HepG2 (cell line): Measurements from ENCODE around the gene EPS8L3. TPM values are rescaled to one million over a fixed set of nuclear protein-coding genes. Genes with fewer than 3 reads are reported as not detected.

ENCODE experiments used
- ATAC-seq: fragments of 200-7000 bp; cut with Tn5 transposase; 3 replicates; pipeline ENCODE4 v1.9.1; 2020; ENCODE audit warnings: mild to moderate bottlenecking, moderate library complexity
- BruUV-seq: library from RNA; stranded (reverse); fragments of 400-500 nt; replicated peaks from 2 replicates; lab custom pipeline; 2021; lab: Mats Ljungman, UMichigan
- CTCF ChIA-PET: fragments of 300-600 bp; formaldehyde crosslinking; extraction: SDS; loops from one replicate; lab custom pipeline; 2021; ENCODE audit warnings: low total read pairs, inconsistent platforms, low intra/inter-chr PET ratio; lab: Yijun Ruan, JAX
- POLR2A ChIA-PET: fragments of 350-600 bp; sonication (Branson Sonifier 250); formaldehyde crosslinking; loops from one replicate; lab custom pipeline; 2020; ENCODE audit warnings: antibody characterized with exemption, inconsistent platforms; lab: Yijun Ruan, JAX
- DNase-seq: peaks from one replicate; pipeline ENCODE4 v3.0.0-alpha.2; 2015; ENCODE audit warnings: low spot score
- FAIRE-seq: peaks from 3 replicates; lab custom pipeline; 2011; peaks lifted over from hg19 to GRCh38; lab: Jason Lieb, UNC
- H2AFZ ChIP-seq: one replicate; pipeline ENCODE4 v1.6.1; 2011; ENCODE audit warnings: low read length, inconsistent platforms
- H3K27ac ChIP-seq: fragments of 300-600 bp; 3 replicates; pipeline ENCODE4 v1.8.0; 2011; ENCODE audit warnings: mixed run types, mild to moderate bottlenecking, mixed read lengths, low read length, inconsistent platforms; ENCODE audit not compliant: insufficient read depth; ENCODE audit errors: extremely low read length
- H3K27me3 ChIP-seq, 2 experiments: fragments of 200-600 bp in 1 of 2; 2 replicates in 1 of 2; 3 replicates in 1 of 2; pipeline versions ENCODE4 v1.6.0 to v1.8.0; 2011; ENCODE audit warnings: low read length in 2 of 2, mild to moderate bottlenecking in 2 of 2, moderate library complexity in 2 of 2, inconsistent platforms in 1 of 2; ENCODE audit not compliant: insufficient read depth in 2 of 2, control insufficient read depth in 1 of 2
- H3K36me3 ChIP-seq, 2 experiments: fragments of 200-600 bp in 1 of 2; replicated peaks in 1 of 2; 2 replicates in 1 of 2; 3 replicates in 1 of 2; pipeline versions ENCODE4 v1.5.1 to v1.8.0; 2011; ENCODE audit warnings: low read length in 2 of 2, inconsistent platforms in 1 of 2; ENCODE audit not compliant: insufficient read depth in 2 of 2, control insufficient read depth in 1 of 2
- H3K4me1 ChIP-seq: 2 replicates; pipeline ENCODE4 v1.5.1; 2012; ENCODE audit warnings: low read length, inconsistent platforms; ENCODE audit not compliant: insufficient read depth
- H3K4me2 ChIP-seq: 2 replicates; pipeline ENCODE4 v1.6.0; 2011; ENCODE audit warnings: low read depth, low read length, inconsistent platforms
- H3K4me3 ChIP-seq, 3 experiments: fragments of 200-600 bp in 1 of 3; sonication (generic), shearing (Covaris generic) in 1 of 3; replicated peaks in 1 of 3; 2 replicates each; pipeline ENCODE4 v1.5.1; 2011 to 2016; ENCODE audit warnings: low read length in 3 of 3, inconsistent platforms in 2 of 3, low read depth in 2 of 3, mild to moderate bottlenecking in 2 of 3, control low read depth in 1 of 3, mixed read lengths in 1 of 3; ENCODE audit not compliant: insufficient read depth in 1 of 3
- H3K79me2 ChIP-seq: one replicate; pipeline ENCODE4 v1.6.1; 2011; ENCODE audit warnings: low read length, inconsistent platforms; ENCODE audit not compliant: insufficient read depth
- H3K9ac ChIP-seq: 2 replicates; pipeline ENCODE4 v1.6.0; 2011; ENCODE audit warnings: mild to moderate bottlenecking, low read depth, low read length, inconsistent platforms; ENCODE audit not compliant: insufficient read depth
- H3K9me3 ChIP-seq: 2 replicates; pipeline ENCODE4 v1.5.1; 2012; ENCODE audit warnings: mild to moderate bottlenecking, low read length
- H4K20me1 ChIP-seq: 2 replicates; pipeline ENCODE4 v1.6.0; 2011; ENCODE audit warnings: inconsistent platforms, mild to moderate bottlenecking, low read length, moderate library complexity; ENCODE audit not compliant: insufficient read depth
- CEBPG ChIP-seq: IDR thresholded peaks from 2 replicates; pipeline ENCODE4 v1.6.1; 2016
- GATAD2A ChIP-seq: IDR thresholded peaks from 2 replicates; pipeline ENCODE4 v1.6.1; 2016
- HNRNPH1 ChIP-seq: fragments of 200-400 bp; formaldehyde crosslinking; optimal IDR thresholded peaks from 2 replicates; pipeline ENCODE3; 2017; ENCODE audit warnings: mild to moderate bottlenecking, low read depth, low read length
- MEIS1 ChIP-seq: sonication (generic); formaldehyde crosslinking; IDR thresholded peaks from 2 replicates; pipeline ENCODE4 v1.9.0; 2021; ENCODE audit warnings: mild to moderate bottlenecking, missing genetic modification reagents, moderate library complexity, borderline replicate concordance
- TAF1 ChIP-seq: sonication (generic); formaldehyde crosslinking; IDR thresholded peaks from 2 replicates; pipeline ENCODE4 v1.4.0; 2020; ENCODE audit warnings: missing genetic modification reagents
- ZKSCAN1 ChIP-seq: fragments of 150-350 bp; IDR thresholded peaks from 2 replicates; pipeline ENCODE4 v1.6.1; 2014; ENCODE audit warnings: low read length
- ZNF572 ChIP-seq: sonication (generic); formaldehyde crosslinking; IDR thresholded peaks from 2 replicates; pipeline ENCODE4 v1.5.1; 2020; ENCODE audit warnings: mild to moderate bottlenecking, missing genetic modification reagents
- ZNF629 ChIP-seq: sonication (generic); formaldehyde crosslinking; conservative IDR thresholded peaks from 2 replicates; pipeline ENCODE4 v1.5.0; 2020; ENCODE audit warnings: missing genetic modification reagents
- ZNF672 ChIP-seq: sonication (generic); formaldehyde crosslinking; IDR thresholded peaks from 2 replicates; pipeline ENCODE4 v1.8.1; 2022; ENCODE audit warnings: missing genetic modification reagents
- WGBS: methylation state at CpG from one replicate; pipeline ENCODE4 v1.1.6; 2017; ENCODE audit warnings: low lambda C conversion rate; 5-methylcytosine and 5-hydroxymethylcytosine counted together
- in situ Hi-C: cut with HindIII; loops from 2 replicates; pipeline ENCODE4 v1.10.0; 2017; ENCODE audit warnings: low pct_unique_long_range_greater_than_20kb; ENCODE audit not compliant: extremely low pct_ligation_motif_present
- intact Hi-C: fragments of 100-400 bp; cut with micrococcal nuclease; formaldehyde crosslinking; loops from one replicate; pipeline ENCODE4 v1.10.0; 2022; ENCODE audit not compliant: unreplicated experiment
- polyA plus RNA-seq, 8 experiments: library from polyadenylated mRNA; depleted of rRNA in 3 of 8; stranded (reverse) in 7 of 8; unstranded in 1 of 8; fragments of >200 nt; fragmentation: Illumina TruSeq in 4 of 8; extraction: Trizol in 4 of 8; gene quantifications; 2 replicates each; pipeline versions ENCODE4 v1.2.1 to v1.2.3, GENCODE V29; 2011 to 2016; ENCODE audit warnings: low read depth in 4 of 8, missing spikeins in 1 of 8, mixed read lengths in 1 of 8; ENCODE audit not compliant: insufficient read depth in 1 of 8
- total RNA-seq, 5 experiments: library from RNA; depleted of rRNA; stranded (reverse); fragments of >200 nt; fragmentation: Illumina TruSeq; extraction: Trizol; gene quantifications; 2 replicates each; pipeline ENCODE4 v1.2.3, GENCODE V29; 2016; ENCODE audit warnings: low read depth in 1 of 5
- TF ChIP-seq, protein P1 (sequence below): sonication (generic); formaldehyde crosslinking; IDR thresholded peaks from 2 replicates; pipeline ENCODE4 v1.9.0; 2022; ENCODE audit warnings: low read depth, missing genetic modification reagents
- TF ChIP-seq, protein P2 (sequence below): sonication (generic); formaldehyde crosslinking; IDR thresholded peaks from 2 replicates; pipeline ENCODE4 v1.4.0; 2020; ENCODE audit warnings: mild to moderate bottlenecking, missing genetic modification reagents
- TF ChIP-seq, protein P3 (sequence below), 2 experiments: sonication (generic) in 1 of 2; formaldehyde crosslinking in 1 of 2; IDR thresholded peaks; 2 replicates each; pipeline versions ENCODE4 v1.5.1 to v1.6.1; 2011 to 2020; ENCODE audit warnings: borderline replicate concordance in 1 of 2, low read depth in 1 of 2, low read length in 1 of 2, mild to moderate bottlenecking in 1 of 2, missing genetic modification reagents in 1 of 2, moderate library complexity in 1 of 2
- TF ChIP-seq, protein P4 (sequence below): IDR thresholded peaks from 2 replicates; pipeline ENCODE4 v1.6.1; 2012; ENCODE audit warnings: low read depth, low read length, improper control_type of control experiment
- TF ChIP-seq, protein P5 (sequence below): IDR thresholded peaks from 2 replicates; pipeline ENCODE4 v1.6.1; 2018; ENCODE audit warnings: missing genetic modification reagents, mild to moderate bottlenecking, missing compliant biosample characterization
- TF ChIP-seq, protein P6 (sequence below): sonication (generic); formaldehyde crosslinking; IDR thresholded peaks from 2 replicates; pipeline ENCODE4 v1.5.1; 2020; ENCODE audit warnings: mild to moderate bottlenecking, moderate library complexity, missing genetic modification reagents

Gene EPS8L3
- total and polyA plus RNA-seq, 2 of the 13 experiments (the other 11 are each of a cell fraction or from before 2014, with no cell fraction given), result 18.2 to 106 TPM

DNA sequence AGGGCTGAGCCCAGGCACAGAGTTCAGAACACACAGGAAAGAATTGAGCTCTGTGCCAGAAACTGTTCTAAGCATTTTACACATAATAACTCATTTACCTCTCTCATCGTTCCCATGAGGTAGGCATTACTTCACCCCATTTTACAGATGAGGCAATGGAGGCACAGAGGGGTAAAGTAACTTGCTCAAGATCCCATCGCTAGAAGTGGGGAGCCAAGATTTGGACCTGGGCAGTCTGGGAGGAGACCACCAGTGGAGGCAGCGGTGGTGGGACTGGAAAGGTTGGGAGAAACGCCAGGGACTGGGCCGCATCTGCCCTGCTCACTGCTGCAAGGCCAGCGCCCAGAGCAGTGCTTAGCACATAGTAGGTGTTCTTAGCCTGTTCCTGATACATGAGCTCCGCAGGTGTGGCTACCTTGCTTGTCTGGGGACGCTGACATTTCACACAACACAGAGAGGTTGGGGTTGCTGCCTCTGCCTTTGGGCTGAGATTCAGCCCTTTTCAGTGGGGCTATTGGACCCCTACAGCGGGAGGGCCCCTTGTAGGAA lies 27.8 kb upstream of the EPS8L3 start:
- peak overlapping the region; percentile 69 for H3K4me2 ChIP-seq
- ATAC-seq (no peak), DNase-seq (no peak), FAIRE-seq (no peak)
- no peaks in the 10 kb centered on the region for H3K9me3 ChIP-seq
- H3K4me3 ChIP-seq, result peak overlapping the region in 1 of 3 experiments; percentile 54; a peak in 3 of 6 replicates
- H3K79me2 ChIP-seq, result no peaks in the 10 kb centered on the region
- peak overlapping the region; percentile 39; the same call in 1 of the 2 replicates for H3K9ac ChIP-seq
- peak overlapping the region; percentile 60 for H3K27ac ChIP-seq
- no peaks in the 10 kb centered on the region for H3K36me3 ChIP-seq
- H2AFZ ChIP-seq, result no peak overlapping the region
- intact Hi-C loops, result loop anchor here (5.0 kb wide), 2 partner anchors 121 to 191 kb away; partner anchors contain the start of genes AHCYL1 and CSF1
- ChIA-PET POLR2A (interaction anchor here (1.1 to 1.4 kb wide), 3 partner anchors 15 to 244 kb away, joined by 3 read pairs; partner anchors contain the start of gene GNAI3), CTCF (interaction anchor here (1.2 kb wide), 1 partner anchor 193 kb away, joined by 4 read pairs; the partner anchor contains the start of gene AHCYL1)
- BruUV-seq, result no TSS peak
- H3K4me1 ChIP-seq, result peaks cover 78% of the 10 kb centered on the region
- 67% methylated on average over 6 of the region's 9 CpGs for WGBS
- no peaks in the 10 kb centered on the region for H3K27me3 ChIP-seq
- H4K20me1 ChIP-seq, result no peaks in the 10 kb centered on the region
- in situ Hi-C loops, result no loop called here
- no peak for TF ChIP-seq HNRNPH1
- 0 out of 2 replicates have a peak, but pooled peaks have one; percentile 5 for TF ChIP-seq TAF1 (CRISPR knock-in tag)
- TF ChIP-seq ZNF672 (CRISPR knock-in tag), result no peak
- peak; percentile 82 for TF ChIP-seq ZNF629 (CRISPR knock-in tag)
- no peak for TF ChIP-seq ZNF572 (CRISPR knock-in tag)
- 0 out of 2 replicates have a peak, but pooled peaks have one; percentile 27 for TF ChIP-seq ZKSCAN1
- no peak for TF ChIP-seq GATAD2A (CRISPR knock-in tag)
- TF ChIP-seq, protein P1, sequence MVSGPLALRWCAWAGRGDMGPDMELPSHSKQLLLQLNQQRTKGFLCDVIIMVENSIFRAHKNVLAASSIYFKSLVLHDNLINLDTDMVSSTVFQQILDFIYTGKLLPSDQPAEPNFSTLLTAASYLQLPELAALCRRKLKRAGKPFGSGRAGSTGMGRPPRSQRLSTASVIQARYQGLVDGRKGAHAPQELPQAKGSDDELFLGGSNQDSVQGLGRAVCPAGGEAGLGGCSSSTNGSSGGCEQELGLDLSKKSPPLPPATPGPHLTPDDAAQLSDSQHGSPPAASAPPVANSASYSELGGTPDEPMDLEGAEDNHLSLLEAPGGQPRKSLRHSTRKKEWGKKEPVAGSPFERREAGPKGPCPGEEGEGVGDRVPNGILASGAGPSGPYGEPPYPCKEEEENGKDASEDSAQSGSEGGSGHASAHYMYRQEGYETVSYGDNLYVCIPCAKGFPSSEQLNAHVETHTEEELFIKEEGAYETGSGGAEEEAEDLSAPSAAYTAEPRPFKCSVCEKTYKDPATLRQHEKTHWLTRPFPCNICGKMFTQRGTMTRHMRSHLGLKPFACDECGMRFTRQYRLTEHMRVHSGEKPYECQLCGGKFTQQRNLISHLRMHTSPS (CRISPR knock-in tag), result peak; percentile 11; the same call in 1 of the 2 replicates
- no peak for TF ChIP-seq MEIS1 (CRISPR knock-in tag)
- no peak for TF ChIP-seq CEBPG (CRISPR knock-in tag)
- TF ChIP-seq, protein P2, sequence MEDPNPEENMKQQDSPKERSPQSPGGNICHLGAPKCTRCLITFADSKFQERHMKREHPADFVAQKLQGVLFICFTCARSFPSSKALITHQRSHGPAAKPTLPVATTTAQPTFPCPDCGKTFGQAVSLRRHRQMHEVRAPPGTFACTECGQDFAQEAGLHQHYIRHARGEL (CRISPR knock-in tag), result no peak
- TF ChIP-seq, protein P3, sequence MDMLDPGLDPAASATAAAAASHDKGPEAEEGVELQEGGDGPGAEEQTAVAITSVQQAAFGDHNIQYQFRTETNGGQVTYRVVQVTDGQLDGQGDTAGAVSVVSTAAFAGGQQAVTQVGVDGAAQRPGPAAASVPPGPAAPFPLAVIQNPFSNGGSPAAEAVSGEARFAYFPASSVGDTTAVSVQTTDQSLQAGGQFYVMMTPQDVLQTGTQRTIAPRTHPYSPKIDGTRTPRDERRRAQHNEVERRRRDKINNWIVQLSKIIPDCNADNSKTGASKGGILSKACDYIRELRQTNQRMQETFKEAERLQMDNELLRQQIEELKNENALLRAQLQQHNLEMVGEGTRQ (IDR thresholded peaks at IDR 0.05; ENCODE audit: low read depth, low read length), result no peak
- TF ChIP-seq, protein P3 (CRISPR knock-in tag; IDR thresholded peaks at IDR 0.05; ENCODE audit: borderline replicate concordance), result no peak
- TF ChIP-seq, protein P4, sequence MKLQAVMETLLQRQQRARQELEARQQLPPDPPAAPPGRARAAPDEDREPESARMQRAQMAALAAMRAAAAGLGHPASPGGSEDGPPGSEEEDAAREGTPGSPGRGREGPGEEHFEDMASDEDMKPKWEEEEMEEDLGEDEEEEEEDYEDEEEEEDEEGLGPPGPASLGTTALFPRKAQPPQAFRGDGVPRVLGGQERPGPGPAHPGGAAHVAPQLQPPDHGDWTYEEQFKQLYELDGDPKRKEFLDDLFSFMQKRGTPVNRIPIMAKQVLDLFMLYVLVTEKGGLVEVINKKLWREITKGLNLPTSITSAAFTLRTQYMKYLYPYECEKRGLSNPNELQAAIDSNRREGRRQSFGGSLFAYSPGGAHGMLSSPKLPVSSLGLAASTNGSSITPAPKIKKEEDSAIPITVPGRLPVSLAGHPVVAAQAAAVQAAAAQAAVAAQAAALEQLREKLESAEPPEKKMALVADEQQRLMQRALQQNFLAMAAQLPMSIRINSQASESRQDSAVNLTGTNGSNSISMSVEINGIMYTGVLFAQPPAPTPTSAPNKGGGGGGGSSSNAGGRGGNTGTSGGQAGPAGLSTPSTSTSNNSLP, result no peak
- TF ChIP-seq, protein P5, sequence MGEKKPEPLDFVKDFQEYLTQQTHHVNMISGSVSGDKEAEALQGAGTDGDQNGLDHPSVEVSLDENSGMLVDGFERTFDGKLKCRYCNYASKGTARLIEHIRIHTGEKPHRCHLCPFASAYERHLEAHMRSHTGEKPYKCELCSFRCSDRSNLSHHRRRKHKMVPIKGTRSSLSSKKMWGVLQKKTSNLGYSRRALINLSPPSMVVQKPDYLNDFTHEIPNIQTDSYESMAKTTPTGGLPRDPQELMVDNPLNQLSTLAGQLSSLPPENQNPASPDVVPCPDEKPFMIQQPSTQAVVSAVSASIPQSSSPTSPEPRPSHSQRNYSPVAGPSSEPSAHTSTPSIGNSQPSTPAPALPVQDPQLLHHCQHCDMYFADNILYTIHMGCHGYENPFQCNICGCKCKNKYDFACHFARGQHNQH (CRISPR knock-in tag), result no peak
- TF ChIP-seq, protein P6, sequence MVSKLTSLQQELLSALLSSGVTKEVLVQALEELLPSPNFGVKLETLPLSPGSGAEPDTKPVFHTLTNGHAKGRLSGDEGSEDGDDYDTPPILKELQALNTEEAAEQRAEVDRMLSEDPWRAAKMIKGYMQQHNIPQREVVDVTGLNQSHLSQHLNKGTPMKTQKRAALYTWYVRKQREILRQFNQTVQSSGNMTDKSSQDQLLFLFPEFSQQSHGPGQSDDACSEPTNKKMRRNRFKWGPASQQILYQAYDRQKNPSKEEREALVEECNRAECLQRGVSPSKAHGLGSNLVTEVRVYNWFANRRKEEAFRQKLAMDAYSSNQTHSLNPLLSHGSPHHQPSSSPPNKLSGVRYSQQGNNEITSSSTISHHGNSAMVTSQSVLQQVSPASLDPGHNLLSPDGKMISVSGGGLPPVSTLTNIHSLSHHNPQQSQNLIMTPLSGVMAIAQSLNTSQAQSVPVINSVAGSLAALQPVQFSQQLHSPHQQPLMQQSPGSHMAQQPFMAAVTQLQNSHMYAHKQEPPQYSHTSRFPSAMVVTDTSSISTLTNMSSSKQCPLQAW (CRISPR knock-in tag), result 0 out of 2 replicates have a peak, but pooled peaks have one; percentile 0
